K562 (cell line): Measurements from ENCODE around the gene TRPM8.

Experiments
- CTCF ChIP-seq, 3 experiments: IDR thresholded peaks in 2 of 3; conservative IDR thresholded peaks in 1 of 3; 2 replicates each; pipeline ENCODE4 v1.5.1; 2011 to 2012; ENCODE audit warnings: low read length in 3 of 3, mild to moderate bottlenecking in 3 of 3, control low read depth in 2 of 3, improper control_type of control experiment in 1 of 3, inconsistent platforms in 1 of 3, low read depth in 1 of 3, mixed read lengths in 1 of 3, moderate library complexity in 1 of 3; ENCODE audit not compliant: insufficient read depth in 2 of 3
- GTF2E2 ChIP-seq: fragments of 200-800 bp; sonication (Bioruptor generic); IDR thresholded peaks from 2 replicates; pipeline ENCODE4 v1.6.1; 2016; ENCODE audit warnings: missing genetic modification characterization, missing compliant biosample characterization
- HDAC6 ChIP-seq: IDR thresholded peaks from 2 replicates; pipeline ENCODE4 v1.6.1; 2012; ENCODE audit warnings: low read depth, mild to moderate bottlenecking, control low read depth, inconsistent platforms, low read length, moderate library complexity
- MXI1 ChIP-seq: IDR thresholded peaks from 2 replicates; pipeline ENCODE4 v1.6.1; 2011; ENCODE audit warnings: low read depth, mild to moderate bottlenecking, improper control_type of control experiment, low read length
- TF ChIP-seq, protein P1 (sequence below): fragments of 250-450 bp; sonication (Bioruptor Pico); IDR thresholded peaks from 2 replicates; pipeline ENCODE4 v1.5.0; 2021

DNA sequence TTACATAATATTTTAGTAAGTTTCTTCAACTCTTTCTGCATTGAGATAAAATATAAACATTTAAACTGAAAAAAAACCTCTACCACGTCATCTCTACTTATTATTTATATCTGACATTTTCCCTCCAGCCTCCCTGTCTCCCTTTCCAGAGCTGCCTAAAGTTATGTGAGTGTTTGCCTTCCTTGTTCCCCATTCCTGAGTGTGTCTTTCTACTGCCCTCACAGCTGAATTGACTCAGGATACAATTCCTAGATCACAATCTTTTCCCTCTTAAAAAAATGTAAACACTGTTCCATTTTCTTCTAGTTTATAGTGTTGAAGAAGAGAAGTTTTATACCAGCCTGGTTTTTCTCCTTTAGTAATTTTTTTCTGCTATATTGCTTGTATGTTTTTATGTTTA lies 5.3 kb downstream of the TRPM8 start:
- TF ChIP-seq GTF2E2 (tag) (no peak), MXI1 (no peak), HDAC6 (no peak), CTCF (IDR thresholded peaks at IDR 0.05 in 2 of 3, conservative IDR thresholded peaks at IDR 0.05 in 1 of 3; ENCODE audit: insufficient read depth in 2 of 3, low read depth in 1 of 3, low read length in 3 of 3) (no peak)
- TF ChIP-seq, protein P1, sequence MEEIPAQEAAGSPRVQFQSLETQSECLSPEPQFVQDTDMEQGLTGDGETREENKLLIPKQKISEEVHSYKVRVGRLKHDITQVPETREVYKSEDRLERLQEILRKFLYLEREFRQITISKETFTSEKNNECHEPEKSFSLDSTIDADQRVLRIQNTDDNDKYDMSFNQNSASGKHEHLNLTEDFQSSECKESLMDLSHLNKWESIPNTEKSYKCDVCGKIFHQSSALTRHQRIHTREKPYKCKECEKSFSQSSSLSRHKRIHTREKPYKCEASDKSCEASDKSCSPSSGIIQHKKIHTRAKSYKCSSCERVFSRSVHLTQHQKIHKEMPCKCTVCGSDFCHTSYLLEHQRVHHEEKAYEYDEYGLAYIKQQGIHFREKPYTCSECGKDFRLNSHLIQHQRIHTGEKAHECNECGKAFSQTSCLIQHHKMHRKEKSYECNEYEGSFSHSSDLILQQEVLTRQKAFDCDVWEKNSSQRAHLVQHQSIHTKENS (CRISPR knock-in tag) = no peak
